HEK293 (cell line): ENCODE results near the gene IGFBP2.

Experiments used
- BCL11A ChIP-seq: fragments of 450-650 bp; formaldehyde crosslinking; IDR thresholded peaks from 2 replicates; pipeline ENCODE4 v1.5.1; 2016; ENCODE audit warnings: low read depth, missing biosample characterization, missing genetic modification characterization
- GLI4 ChIP-seq: fragments of 450-650 bp; formaldehyde crosslinking; IDR thresholded peaks from 2 replicates; pipeline ENCODE4 v1.5.1; 2016; ENCODE audit warnings: missing biosample characterization, missing genetic modification characterization
- GLIS1 ChIP-seq: fragments of 450-650 bp; formaldehyde crosslinking; IDR thresholded peaks from 2 replicates; pipeline ENCODE4 v1.5.1; 2016; ENCODE audit warnings: missing biosample characterization, missing genetic modification characterization
- HIC1 ChIP-seq: fragments of 450-650 bp; formaldehyde crosslinking; IDR thresholded peaks from 2 replicates; pipeline ENCODE4 v1.5.1; 2016; ENCODE audit warnings: missing biosample characterization, missing genetic modification characterization
- IKZF3 ChIP-seq: fragments of 450-650 bp; IDR thresholded peaks from 2 replicates; pipeline ENCODE4 v1.5.0; 2018; ENCODE audit warnings: missing biosample characterization, mild to moderate bottlenecking, missing genetic modification characterization, moderate library complexity
- OSR2 ChIP-seq: fragments of 450-650 bp; formaldehyde crosslinking; IDR thresholded peaks from 2 replicates; pipeline ENCODE4 v1.5.1; 2016; ENCODE audit warnings: missing biosample characterization, missing genetic modification characterization
- SETDB1 ChIP-seq: IDR thresholded peaks from one replicate; pipeline ENCODE4 v1.6.1; 2017; ENCODE audit warnings: mild to moderate bottlenecking, low read length, moderate library complexity, mixed read lengths; ENCODE audit not compliant: insufficient read length
- SP7 ChIP-seq: fragments of 450-650 bp; formaldehyde crosslinking; IDR thresholded peaks from 2 replicates; pipeline ENCODE4 v1.5.1; 2016; ENCODE audit warnings: missing biosample characterization, missing genetic modification characterization
- TCF7L2 ChIP-seq: IDR thresholded peaks from 2 replicates; pipeline ENCODE4 v1.6.1; 2011; ENCODE audit warnings: low read depth, mild to moderate bottlenecking, inconsistent platforms, low read length, moderate library complexity, borderline replicate concordance
- WT1 ChIP-seq: fragments of 450-650 bp; formaldehyde crosslinking; IDR thresholded peaks from 2 replicates; pipeline ENCODE4 v1.5.1; 2016; ENCODE audit warnings: missing biosample characterization, missing genetic modification characterization
- YY2 ChIP-seq: fragments of 450-650 bp; formaldehyde crosslinking; IDR thresholded peaks from 2 replicates; pipeline ENCODE4 v1.5.1; 2016; ENCODE audit warnings: missing biosample characterization, missing genetic modification characterization
- ZBTB48 ChIP-seq: fragments of 450-650 bp; formaldehyde crosslinking; IDR thresholded peaks from 2 replicates; pipeline ENCODE4 v1.5.1; 2016; ENCODE audit warnings: missing biosample characterization, missing genetic modification characterization
- ZIC2 ChIP-seq: fragments of 450-650 bp; formaldehyde crosslinking; IDR thresholded peaks from 2 replicates; pipeline ENCODE4 v1.5.1; 2016; ENCODE audit warnings: missing biosample characterization, missing genetic modification characterization
- ZNF132 ChIP-seq: fragments of 450-650 bp; formaldehyde crosslinking; IDR thresholded peaks from 2 replicates; pipeline ENCODE4 v1.5.1; 2017; ENCODE audit warnings: missing biosample characterization, missing genetic modification characterization, borderline replicate concordance
- ZNF169 ChIP-seq: fragments of 450-650 bp; formaldehyde crosslinking; IDR thresholded peaks from 2 replicates; pipeline ENCODE4 v1.5.1; 2016; ENCODE audit warnings: missing biosample characterization, missing genetic modification characterization
- ZNF175 ChIP-seq: fragments of 450-650 bp; formaldehyde crosslinking; IDR thresholded peaks from 2 replicates; pipeline ENCODE4 v1.5.1; 2016; ENCODE audit warnings: missing biosample characterization, missing genetic modification characterization
- ZNF19 ChIP-seq: fragments of 450-650 bp; formaldehyde crosslinking; IDR thresholded peaks from 2 replicates; pipeline ENCODE4; 2016; ENCODE audit warnings: missing biosample characterization, missing genetic modification characterization, low read depth
- ZNF223 ChIP-seq: fragments of 450-650 bp; formaldehyde crosslinking; IDR thresholded peaks from 2 replicates; pipeline ENCODE4 v1.5.1; 2016; ENCODE audit warnings: missing biosample characterization, missing genetic modification characterization
- ZNF24 ChIP-seq: fragments of 450-650 bp; formaldehyde crosslinking; IDR thresholded peaks from 2 replicates; pipeline ENCODE4 v1.5.1; 2016; ENCODE audit warnings: missing biosample characterization, missing genetic modification characterization
- ZNF621 ChIP-seq: fragments of 450-650 bp; formaldehyde crosslinking; IDR thresholded peaks from 2 replicates; pipeline ENCODE4 v1.5.1; 2017; ENCODE audit warnings: missing biosample characterization, missing genetic modification characterization
- ZNF624 ChIP-seq: fragments of 450-650 bp; formaldehyde crosslinking; IDR thresholded peaks from 2 replicates; pipeline ENCODE4 v1.5.1; 2017; ENCODE audit warnings: missing biosample characterization, missing genetic modification characterization
- ZNF629 ChIP-seq: fragments of 450-650 bp; formaldehyde crosslinking; IDR thresholded peaks from 2 replicates; pipeline ENCODE4 v1.5.1; 2017; ENCODE audit warnings: missing biosample characterization, missing genetic modification characterization
- ZNF670 ChIP-seq: fragments of 450-650 bp; formaldehyde crosslinking; IDR thresholded peaks from 2 replicates; pipeline ENCODE4 v1.5.1; 2016; ENCODE audit warnings: missing biosample characterization, missing genetic modification characterization, low read depth
- ZNF830 ChIP-seq: fragments of 450-650 bp; IDR thresholded peaks from 2 replicates; pipeline ENCODE4 v1.5.0; 2018; ENCODE audit warnings: missing biosample characterization, missing genetic modification characterization, low read depth, mild to moderate bottlenecking, moderate library complexity
- ZXDB ChIP-seq: fragments of 450-650 bp; formaldehyde crosslinking; IDR thresholded peaks from 2 replicates; pipeline ENCODE4 v1.5.1; 2016; ENCODE audit warnings: missing biosample characterization, missing genetic modification characterization
- TF ChIP-seq, protein P1 (sequence below): fragments of 450-650 bp; formaldehyde crosslinking; IDR thresholded peaks from 2 replicates; pipeline ENCODE4 v1.5.1; 2016; ENCODE audit warnings: missing biosample characterization, missing genetic modification characterization
- TF ChIP-seq, protein P2 (sequence below): fragments of 450-650 bp; formaldehyde crosslinking; IDR thresholded peaks from 2 replicates; pipeline ENCODE4 v1.5.1; 2016; ENCODE audit warnings: missing biosample characterization, missing genetic modification characterization
- TF ChIP-seq, protein P3 (sequence below): IDR thresholded peaks from 2 replicates; pipeline ENCODE4 v1.6.1; 2011; ENCODE audit warnings: mild to moderate bottlenecking, low read depth, low read length, borderline replicate concordance
- TF ChIP-seq, protein P4 (sequence below): fragments of 450-650 bp; formaldehyde crosslinking; IDR thresholded peaks from 2 replicates; pipeline ENCODE4; 2016; ENCODE audit warnings: missing biosample characterization, missing genetic modification characterization
- TF ChIP-seq, protein P5 (sequence below): fragments of 450-650 bp; formaldehyde crosslinking; optimal IDR thresholded peaks from 2 replicates; pipeline ENCODE3; 2016; ENCODE audit warnings: missing biosample characterization, mild to moderate bottlenecking, missing genetic modification characterization
- TF ChIP-seq, protein P6 (sequence below): fragments of 450-650 bp; formaldehyde crosslinking; IDR thresholded peaks from 2 replicates; pipeline ENCODE4 v1.5.1; 2016; ENCODE audit warnings: missing biosample characterization, missing genetic modification characterization

Gene IGFBP2

DNA sequence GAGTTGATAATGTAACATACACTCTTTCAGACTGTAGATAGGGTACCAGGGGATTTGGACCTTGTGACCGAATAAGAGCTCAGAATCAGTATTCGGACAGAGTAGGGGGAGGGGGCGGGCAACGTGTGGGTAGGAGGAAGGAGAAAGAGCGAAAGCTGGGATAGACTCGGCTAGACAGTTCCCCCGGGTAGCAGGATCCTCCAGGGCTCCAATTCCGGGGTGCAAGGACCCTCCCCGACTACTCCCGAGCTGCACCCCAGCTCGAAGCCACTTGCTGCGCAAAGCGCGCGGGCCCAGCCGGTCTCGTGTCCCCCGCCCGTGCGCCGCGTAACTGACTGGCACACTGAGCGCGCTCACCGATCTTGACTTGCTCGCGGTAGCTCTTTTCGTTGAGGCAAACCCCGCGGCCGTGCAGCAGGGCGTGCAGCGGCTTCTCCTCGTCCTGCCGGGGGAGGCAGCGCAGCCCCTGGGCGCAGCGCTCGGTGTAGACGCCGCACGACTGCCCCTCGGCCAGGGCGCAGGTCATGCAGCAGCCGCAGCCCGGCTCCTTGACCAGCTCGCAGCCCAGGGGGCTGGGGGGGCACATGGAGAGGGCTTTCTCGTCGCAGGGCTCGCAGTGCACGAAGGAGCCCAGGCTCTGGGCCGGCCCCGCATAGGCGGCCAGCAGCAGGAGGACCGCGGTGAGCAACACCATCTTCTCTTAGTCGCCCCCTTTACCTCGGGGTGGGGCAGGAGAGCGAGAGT is 61.0 kb downstream of the IGFBP2 start (continued):
- TF ChIP-seq ZNF670 (tag by site-specific recombination) (no peak), ZNF175 (tag by site-specific recombination) (no peak), ZXDB (tag by site-specific recombination) (peak; percentile 70), IKZF3 (tag by site-specific recombination) (no peak), ZNF624 (no peak), YY2 (no peak), ZBTB48 (tag by site-specific recombination) (no peak), SETDB1 (no peak), OSR2 (tag by site-specific recombination) (no peak), ZNF629 (tag by site-specific recombination) (0 out of 2 replicates have a peak, but pooled peaks have one; percentile 30), SP7 (no peak), GLIS1 (tag by site-specific recombination) (no peak), ZNF169 (no peak), ZNF830 (tag by site-specific recombination) (no peak), TCF7L2 (no peak), HIC1 (tag by site-specific recombination) (no peak), ZIC2 (tag by site-specific recombination) (no peak), WT1 (tag by site-specific recombination) (no peak), ZNF19 (tag by site-specific recombination) (no peak), ZNF621 (tag by site-specific recombination) (no peak), ZNF223 (no peak), ZNF24 (tag by site-specific recombination) (no peak), GLI4 (no peak), ZNF132 (no peak), BCL11A (no peak)
- TF ChIP-seq, protein P1, sequence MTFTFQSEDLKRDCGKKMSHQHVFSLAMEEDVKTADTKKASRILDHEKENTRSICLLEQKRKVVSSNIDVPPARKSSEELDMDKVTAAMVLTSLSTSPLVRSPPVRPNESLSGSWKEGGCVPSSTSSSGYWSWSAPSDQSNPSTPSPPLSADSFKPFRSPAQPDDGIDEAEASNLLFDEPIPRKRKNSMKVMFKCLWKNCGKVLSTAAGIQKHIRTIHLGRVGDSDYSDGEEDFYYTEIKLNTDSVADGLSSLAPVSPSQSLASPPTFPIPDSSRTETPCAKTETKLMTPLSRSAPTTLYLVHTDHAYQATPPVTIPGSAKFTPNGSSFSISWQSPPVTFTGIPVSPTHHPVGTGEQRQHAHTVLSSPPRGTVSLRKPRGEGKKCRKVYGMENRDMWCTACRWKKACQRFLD (tag by site-specific recombination) = no peak
- TF ChIP-seq, protein P2, sequence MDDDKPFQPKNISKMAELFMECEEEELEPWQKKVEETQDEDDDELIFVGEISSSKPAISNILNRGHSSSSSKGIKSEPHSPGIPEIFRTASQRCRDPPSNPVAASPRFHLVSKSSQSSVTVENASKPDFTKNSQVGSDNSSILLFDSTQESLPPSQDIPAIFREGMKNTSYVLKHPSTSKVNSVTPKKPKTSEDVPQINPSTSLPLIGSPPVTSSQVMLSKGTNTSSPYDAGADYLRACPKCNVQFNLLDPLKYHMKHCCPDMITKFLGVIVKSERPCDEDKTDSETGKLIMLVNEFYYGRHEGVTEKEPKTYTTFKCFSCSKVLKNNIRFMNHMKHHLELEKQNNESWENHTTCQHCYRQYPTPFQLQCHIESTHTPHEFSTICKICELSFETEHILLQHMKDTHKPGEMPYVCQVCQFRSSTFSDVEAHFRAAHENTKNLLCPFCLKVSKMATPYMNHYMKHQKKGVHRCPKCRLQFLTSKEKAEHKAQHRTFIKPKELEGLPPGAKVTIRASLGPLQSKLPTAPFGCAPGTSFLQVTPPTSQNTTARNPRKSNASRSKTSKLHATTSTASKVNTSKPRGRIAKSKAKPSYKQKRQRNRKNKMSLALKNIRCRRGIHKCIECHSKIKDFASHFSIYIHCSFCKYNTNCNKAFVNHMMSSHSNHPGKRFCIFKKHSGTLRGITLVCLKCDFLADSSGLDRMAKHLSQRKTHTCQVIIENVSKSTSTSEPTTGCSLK (tag by site-specific recombination) = no peak
- TF ChIP-seq, protein P3, sequence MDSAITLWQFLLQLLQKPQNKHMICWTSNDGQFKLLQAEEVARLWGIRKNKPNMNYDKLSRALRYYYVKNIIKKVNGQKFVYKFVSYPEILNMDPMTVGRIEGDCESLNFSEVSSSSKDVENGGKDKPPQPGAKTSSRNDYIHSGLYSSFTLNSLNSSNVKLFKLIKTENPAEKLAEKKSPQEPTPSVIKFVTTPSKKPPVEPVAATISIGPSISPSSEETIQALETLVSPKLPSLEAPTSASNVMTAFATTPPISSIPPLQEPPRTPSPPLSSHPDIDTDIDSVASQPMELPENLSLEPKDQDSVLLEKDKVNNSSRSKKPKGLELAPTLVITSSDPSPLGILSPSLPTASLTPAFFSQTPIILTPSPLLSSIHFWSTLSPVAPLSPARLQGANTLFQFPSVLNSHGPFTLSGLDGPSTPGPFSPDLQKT = no peak
- TF ChIP-seq, protein P4, sequence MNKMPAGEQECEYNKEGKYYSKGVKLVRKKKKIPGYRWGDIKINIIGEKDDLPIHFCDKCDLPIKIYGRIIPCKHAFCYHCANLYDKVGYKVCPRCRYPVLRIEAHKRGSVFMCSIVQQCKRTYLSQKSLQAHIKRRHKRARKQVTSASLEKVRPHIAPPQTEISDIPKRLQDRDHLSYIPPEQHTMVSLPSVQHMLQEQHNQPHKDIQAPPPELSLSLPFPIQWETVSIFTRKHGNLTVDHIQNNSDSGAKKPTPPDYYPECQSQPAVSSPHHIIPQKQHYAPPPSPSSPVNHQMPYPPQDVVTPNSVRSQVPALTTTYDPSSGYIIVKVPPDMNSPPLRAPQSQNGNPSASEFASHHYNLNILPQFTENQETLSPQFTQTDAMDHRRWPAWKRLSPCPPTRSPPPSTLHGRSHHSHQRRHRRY = no peak
- TF ChIP-seq, protein P5, sequence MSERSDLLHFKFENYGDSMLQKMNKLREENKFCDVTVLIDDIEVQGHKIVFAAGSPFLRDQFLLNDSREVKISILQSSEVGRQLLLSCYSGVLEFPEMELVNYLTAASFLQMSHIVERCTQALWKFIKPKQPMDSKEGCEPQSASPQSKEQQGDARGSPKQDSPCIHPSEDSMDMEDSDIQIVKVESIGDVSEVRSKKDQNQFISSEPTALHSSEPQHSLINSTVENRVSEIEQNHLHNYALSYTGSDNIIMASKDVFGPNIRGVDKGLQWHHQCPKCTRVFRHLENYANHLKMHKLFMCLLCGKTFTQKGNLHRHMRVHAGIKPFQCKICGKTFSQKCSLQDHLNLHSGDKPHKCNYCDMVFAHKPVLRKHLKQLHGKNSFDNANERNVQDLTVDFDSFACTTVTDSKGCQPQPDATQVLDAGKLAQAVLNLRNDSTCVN (tag by site-specific recombination) = peak; percentile 95
- TF ChIP-seq, protein P6, sequence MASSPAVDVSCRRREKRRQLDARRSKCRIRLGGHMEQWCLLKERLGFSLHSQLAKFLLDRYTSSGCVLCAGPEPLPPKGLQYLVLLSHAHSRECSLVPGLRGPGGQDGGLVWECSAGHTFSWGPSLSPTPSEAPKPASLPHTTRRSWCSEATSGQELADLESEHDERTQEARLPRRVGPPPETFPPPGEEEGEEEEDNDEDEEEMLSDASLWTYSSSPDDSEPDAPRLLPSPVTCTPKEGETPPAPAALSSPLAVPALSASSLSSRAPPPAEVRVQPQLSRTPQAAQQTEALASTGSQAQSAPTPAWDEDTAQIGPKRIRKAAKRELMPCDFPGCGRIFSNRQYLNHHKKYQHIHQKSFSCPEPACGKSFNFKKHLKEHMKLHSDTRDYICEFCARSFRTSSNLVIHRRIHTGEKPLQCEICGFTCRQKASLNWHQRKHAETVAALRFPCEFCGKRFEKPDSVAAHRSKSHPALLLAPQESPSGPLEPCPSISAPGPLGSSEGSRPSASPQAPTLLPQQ (tag by site-specific recombination) = 0 out of 2 replicates have a peak, but pooled peaks have one; percentile 44
